GM23338 (cell line): ENCODE results near the gene B4GALNT1. TPM values are rescaled to one million over a fixed set of nuclear protein-coding genes. Genes with fewer than 3 reads are reported as not detected.

ENCODE experiments used
- ATAC-seq: fragments of 200-7000 bp; cut with Tn5 transposase; 3 replicates; pipeline ENCODE4 v1.9.1; 2020
- DNase-seq: peaks from one replicate; pipeline ENCODE4 v3.0.0-alpha.2; 2015; ENCODE audit warnings: low spot score
- H2AFZ ChIP-seq: fragments of 200-600 bp; sonication (generic); 2 replicates; pipeline ENCODE4 v1.8.0; 2016; ENCODE audit warnings: antibody characterized with exemption, mild to moderate bottlenecking, moderate library complexity
- H3F3A ChIP-seq: fragments of 200-600 bp; sonication (generic); replicated peaks from 2 replicates; pipeline ENCODE4 v1.8.0; 2017; ENCODE audit warnings: antibody characterized with exemption, mixed run types, low read depth
- H3K27ac ChIP-seq: fragments of 200-600 bp; sonication (generic); 2 replicates; pipeline ENCODE4 v1.6.1; 2016; ENCODE audit warnings: low read depth
- H3K27me3 ChIP-seq: fragments of 200-600 bp; sonication (generic); 2 replicates; pipeline ENCODE4 v1.8.0; 2016; ENCODE audit warnings: mild to moderate bottlenecking, mixed run types, moderate library complexity; ENCODE audit not compliant: insufficient read depth
- H3K36me3 ChIP-seq: fragments of 200-600 bp; sonication (generic); 2 replicates; pipeline ENCODE4 v1.8.0; 2016; ENCODE audit warnings: mild to moderate bottlenecking; ENCODE audit not compliant: insufficient read depth
- H3K4me1 ChIP-seq: fragments of 200-600 bp; sonication (generic); 2 replicates; pipeline ENCODE4 v1.8.0; 2016; ENCODE audit warnings: mild to moderate bottlenecking, moderate library complexity; ENCODE audit not compliant: insufficient read depth
- H3K4me2 ChIP-seq: fragments of 200-600 bp; sonication (generic); 2 replicates; pipeline ENCODE4 v1.7.1; 2017; ENCODE audit warnings: mixed run types
- H3K4me3 ChIP-seq: fragments of 200-600 bp; sonication (generic); 2 replicates; pipeline ENCODE4 v1.6.1; 2016; ENCODE audit warnings: mixed run types
- H3K79me2 ChIP-seq: fragments of 200-600 bp; sonication (generic); replicated peaks from 2 replicates; pipeline ENCODE4 v1.8.0; 2017; ENCODE audit warnings: mild to moderate bottlenecking; ENCODE audit not compliant: insufficient read depth
- H3K9me2 ChIP-seq: fragments of 200-600 bp; sonication (generic); 2 replicates; pipeline ENCODE4 v1.8.0; 2017; ENCODE audit not compliant: insufficient read depth
- H4K20me1 ChIP-seq: fragments of 200-600 bp; sonication (generic); replicated peaks from 2 replicates; pipeline ENCODE4 v1.8.0; 2017; ENCODE audit warnings: mild to moderate bottlenecking; ENCODE audit not compliant: insufficient read depth
- H3K27ac Mint-ChIP-seq: 2 replicates; pipeline ENCODE4 v1.8.0; 2020; ENCODE audit warnings: inconsistent platforms, mild to moderate bottlenecking, moderate library complexity, mixed read lengths
- H3K27me3 Mint-ChIP-seq: 3 replicates; pipeline ENCODE4 v1.8.0; 2022; ENCODE audit warnings: low read depth, mild to moderate bottlenecking, moderate library complexity, mixed read lengths, inconsistent platforms; ENCODE audit not compliant: insufficient read depth, poor library complexity
- H3K36me3 Mint-ChIP-seq: 3 replicates; pipeline ENCODE4 v1.8.0; 2021; ENCODE audit warnings: low read depth, mild to moderate bottlenecking, inconsistent platforms, moderate library complexity, mixed read lengths
- H3K4me1 Mint-ChIP-seq: 3 replicates; pipeline ENCODE4 v1.8.0; 2020; ENCODE audit warnings: mild to moderate bottlenecking, inconsistent platforms, mixed read lengths
- H3K4me3 Mint-ChIP-seq: 3 replicates; pipeline ENCODE4 v1.8.0; 2021; ENCODE audit warnings: moderate library complexity, mild to moderate bottlenecking, inconsistent platforms, mixed read lengths
- H3K9me3 Mint-ChIP-seq: 3 replicates; pipeline ENCODE4 v1.8.0; 2020; ENCODE audit warnings: moderate library complexity, mild to moderate bottlenecking, inconsistent platforms, mixed read lengths
- CREB1 ChIP-seq: fragments of 250-450 bp; sonication (Bioruptor Pico); IDR thresholded peaks from 2 replicates; pipeline ENCODE4 v1.5.0; 2020; ENCODE audit warnings: low read depth, mild to moderate bottlenecking, moderate library complexity
- CTCF ChIP-seq, 2 experiments: fragments of 200-600 bp in 1 of 2; sonication (generic) in 1 of 2; conservative IDR thresholded peaks; 2 replicates each; pipeline versions ENCODE4 v1.5.1 to v1.6.1; 2016 to 2017; ENCODE audit warnings: antibody characterized with exemption in 2 of 2, low read depth in 2 of 2, mild to moderate bottlenecking in 2 of 2, moderate library complexity in 1 of 2
- EZH2phosphoT487 ChIP-seq: fragments of 200-600 bp; sonication (generic); IDR thresholded peaks from one replicate; pipeline ENCODE4 v1.8.1; 2018; ENCODE audit warnings: antibody characterized with exemption; ENCODE audit not compliant: unreplicated experiment
- JUNB ChIP-seq: IDR thresholded peaks from one replicate; pipeline ENCODE4 v1.6.1; 2016; ENCODE audit warnings: antibody characterized with exemption; ENCODE audit not compliant: unreplicated experiment
- NANOG ChIP-seq: IDR thresholded peaks from 2 replicates; pipeline ENCODE4 v1.6.1; 2016; ENCODE audit warnings: antibody characterized with exemption, borderline replicate concordance
- POLR2AphosphoS5 ChIP-seq: IDR thresholded peaks from 2 replicates; pipeline ENCODE4 v1.6.1; 2016; ENCODE audit warnings: antibody characterized with exemption, low read depth
- STAT1 ChIP-seq: IDR thresholded peaks from one replicate; pipeline ENCODE4 v1.6.1; 2016; ENCODE audit warnings: antibody characterized with exemption; ENCODE audit not compliant: unreplicated experiment
- ZNF114 ChIP-seq: fragments of 250-450 bp; sonication (Bioruptor Pico); IDR thresholded peaks from 2 replicates; pipeline ENCODE4 v1.5.0; 2020; ENCODE audit warnings: mild to moderate bottlenecking, moderate library complexity
- ZNF331 ChIP-seq: fragments of 250-450 bp; sonication (Bioruptor Pico); IDR thresholded peaks from 2 replicates; pipeline ENCODE4 v1.5.0; 2020; ENCODE audit warnings: low read depth, mild to moderate bottlenecking, moderate library complexity
- ZNF462 ChIP-seq: fragments of 250-450 bp; sonication (Bioruptor Pico); IDR thresholded peaks from 2 replicates; pipeline ENCODE4 v1.5.0; 2020; ENCODE audit warnings: mild to moderate bottlenecking, moderate library complexity
- polyA plus RNA-seq: library from polyadenylated mRNA; unstranded; fragments of >200 nt; fragmentation: Nextera tagmentation; extraction: Ambion mirVana; gene quantifications from 2 replicates; pipeline ENCODE4 v1.2.1, GENCODE V29; 2016
- total RNA-seq: library from RNA; depleted of rRNA; stranded (reverse); fragments of >200 nt; shearing (Covaris generic); gene quantifications from 2 replicates; pipeline ENCODE4 v1.2.3, GENCODE V29; 2014

B4GALNT1 gene
- total and polyA plus RNA-seq, 2 experiments from 2014 or later: 1.3 to 2.4 TPM

- TF ChIP-seq ZNF462 (CRISPR knock-in tag): no peak
Measured at GRCh38 chr12:57603815-57604453, 29.1 kb downstream of the B4GALNT1 start (continued).

- Histone ChIP-seq H3K9me2 (no peaks in the 10 kb centered on the region), H3K79me2 (peaks cover 12% of the 10 kb centered on the region), H3K36me3 (peaks cover 16% of the 10 kb centered on the region), H3K27ac (peak overlapping the region; percentile 48; the same call in 1 of the 2 replicates), H3K27me3 (0 out of 2 replicates have a peak, but pooled peaks cover 6% of the 10 kb centered on the region), H2AFZ (no peak overlapping the region), H4K20me1 (no peaks in the 10 kb centered on the region; the same call in none of the 2 replicates), H3K4me2 (peak overlapping the region; percentile 96), H3K4me1 (peaks cover 21% of the 10 kb centered on the region), H3K4me3 (peak overlapping the region; percentile 93), H3F3A (peaks cover 5% of the 10 kb centered on the region; the same call in 1 of the 2 replicates)
- DNase-seq (no peak), ATAC-seq (no peak)
- Mint-ChIP-seq H3K4me3 (peak overlapping the region; percentile 87), H3K27ac (peak overlapping the region; percentile 88), H3K9me3 (no peaks in the 10 kb centered on the region), H3K36me3 (peaks cover 33% of the 10 kb centered on the region), H3K27me3 (peaks cover 23% of the 10 kb centered on the region), H3K4me1 (peaks cover 32% of the 10 kb centered on the region)
- no peak for TF ChIP-seq NANOG
- TF ChIP-seq CTCF (conservative IDR thresholded peaks at IDR 0.05; ENCODE audit: low read depth in 2 of 2): no peak
- no peak for TF ChIP-seq CREB1 (CRISPR knock-in tag)
- no peak for TF ChIP-seq ZNF331 (CRISPR knock-in tag)
- TF ChIP-seq EZH2phosphoT487: no peak
- TF ChIP-seq ZNF114: no peak
- no peak for TF ChIP-seq POLR2AphosphoS5
- TF ChIP-seq JUNB: no peak
- no peak for TF ChIP-seq STAT1
Measured at GRCh38 chr12:57603324-57603723, 29.7 kb downstream of the B4GALNT1 start.
